Measurements from ENCODE around the gene GTF3A. TPM values are rescaled to one million over a fixed set of nuclear protein-coding genes. Genes with fewer than 3 reads are reported as not detected.

Gene GTF3A
- total and polyA plus RNA-seq, 2 donors (not counting 3 experiments of a cell fraction or from before 2014, with no cell fraction given) = 37.9 to 73.3 TPM

DNA sequence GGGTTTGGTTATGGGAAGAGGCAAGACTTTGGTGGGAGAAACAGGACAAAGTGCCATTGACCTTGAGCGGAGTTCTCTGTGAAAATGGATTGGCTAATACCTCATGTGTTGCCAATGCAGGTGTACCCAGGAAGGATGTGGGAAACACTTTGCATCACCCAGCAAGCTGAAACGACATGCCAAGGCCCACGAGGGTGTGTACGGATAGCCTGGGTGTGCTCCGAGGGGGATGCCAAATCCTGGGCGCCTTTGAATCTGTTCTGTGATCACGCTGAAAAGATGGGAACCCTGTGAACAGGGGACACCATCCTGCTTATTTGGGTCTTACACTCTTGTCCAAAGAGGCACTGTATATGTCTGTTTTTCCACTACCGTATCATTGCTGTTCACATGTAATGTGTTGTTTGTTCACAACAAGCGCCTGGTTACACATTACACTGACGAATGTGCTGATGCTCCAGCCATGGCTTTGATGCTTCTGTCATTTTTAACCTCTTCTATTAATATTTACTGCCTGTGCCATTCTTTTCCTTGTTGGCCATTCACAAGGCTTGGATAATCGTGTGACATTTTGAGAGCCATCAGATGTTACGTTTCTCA is 8.3 kb downstream of the GTF3A start:
- FAIRE-seq = no peak
- H3K9me1 ChIP-seq (replicated peaks; ENCODE audit: control insufficient read depth, extremely low read depth, insufficient read depth, low read length) = no peaks in the 10 kb centered on the region
- no peaks in the 10 kb centered on the region for H3K4me1 ChIP-seq (ENCODE audit: control insufficient read depth, extremely low read depth, insufficient read depth, low read length)
- H3K27ac ChIP-seq (ENCODE audit: insufficient read depth, low read depth, low read length) = no peak overlapping the region
- H3K4me3 ChIP-seq (replicated peaks in 1 of 3; ENCODE audit: insufficient read depth in 1 of 3, low read depth in 1 of 3, low read length in 3 of 3) = no peak overlapping the region
- H4K20me1 ChIP-seq (replicated peaks; ENCODE audit: control insufficient read depth, extremely low read depth, insufficient read depth, low read length) = no peaks in the 10 kb centered on the region
- dilution Hi-C loops (cut with MboI; ENCODE audit: extremely low pct_ligation_motif_present, low sequenced_read_pairs) (no loop called here), intact Hi-C loops (cut with micrococcal nuclease) (no loop called here)
- TF ChIP-seq POLR2A (IDR thresholded peaks at IDR 0.05; ENCODE audit: low read depth, low read length) (no peak), POLR2AphosphoS5 (IDR thresholded peaks at IDR 0.05; ENCODE audit: insufficient read depth, low read depth, low read length) (no peak), JUN (IDR thresholded peaks at IDR 0.05; ENCODE audit: borderline replicate concordance, insufficient read depth, insufficient read length, low read depth) (no peak), FOS (IDR thresholded peaks at IDR 0.05; ENCODE audit: borderline replicate concordance, insufficient read depth, low read length) (no peak)
- no peak overlapping the region for H3K9ac ChIP-seq (replicated peaks; ENCODE audit: extremely low read depth, insufficient read depth, low read length)
- CTCF ChIA-PET = interaction anchor here (0.6 kb wide), 1 partner anchor 774 kb away, joined by 3 read pairs; no protein-coding TSS in a partner anchor
- BruUV-seq (replicated peaks) = no TSS peak
- POLR2A ChIA-PET = no interaction called here
- no peak overlapping the region for H2AFZ ChIP-seq (ENCODE audit: low read depth, low read length)
- H3K36me3 ChIP-seq (ENCODE audit: control insufficient read depth in 2 of 2, extremely low read depth in 1 of 2, insufficient read depth in 2 of 2, low read length in 2 of 2) = peaks cover 11 to 34% of the 10 kb centered on the region in 2 experiments
- H3K79me2 ChIP-seq (ENCODE audit: control insufficient read depth, insufficient read depth, low read length) = no peaks in the 10 kb centered on the region
- no peaks in the 10 kb centered on the region for H3K9me3 ChIP-seq (replicated peaks; ENCODE audit: control insufficient read depth, insufficient read depth, low read length)
- H3K4me2 ChIP-seq (ENCODE audit: insufficient read depth, low read length) = no peak overlapping the region
- no peaks in the 10 kb centered on the region for H3K27me3 ChIP-seq (ENCODE audit: control insufficient read depth in 2 of 2, insufficient read depth in 2 of 2, low read length in 2 of 2)
- DNase-seq (ENCODE audit: low read depth, low spot score) = no peak

- H3K9ac ChIP-seq (replicated peaks; ENCODE audit: extremely low read depth, insufficient read depth, low read length) = no peak overlapping the region
- no peak for TF ChIP-seq POLR2A (IDR thresholded peaks at IDR 0.05; ENCODE audit: low read depth, low read length)
- TF ChIP-seq JUN (IDR thresholded peaks at IDR 0.05; ENCODE audit: borderline replicate concordance, insufficient read depth, insufficient read length, low read depth) = no peak
- no peak for TF ChIP-seq MYC (IDR thresholded peaks at IDR 0.05; ENCODE audit: low read depth, low read length)
- TF ChIP-seq, protein P1, sequence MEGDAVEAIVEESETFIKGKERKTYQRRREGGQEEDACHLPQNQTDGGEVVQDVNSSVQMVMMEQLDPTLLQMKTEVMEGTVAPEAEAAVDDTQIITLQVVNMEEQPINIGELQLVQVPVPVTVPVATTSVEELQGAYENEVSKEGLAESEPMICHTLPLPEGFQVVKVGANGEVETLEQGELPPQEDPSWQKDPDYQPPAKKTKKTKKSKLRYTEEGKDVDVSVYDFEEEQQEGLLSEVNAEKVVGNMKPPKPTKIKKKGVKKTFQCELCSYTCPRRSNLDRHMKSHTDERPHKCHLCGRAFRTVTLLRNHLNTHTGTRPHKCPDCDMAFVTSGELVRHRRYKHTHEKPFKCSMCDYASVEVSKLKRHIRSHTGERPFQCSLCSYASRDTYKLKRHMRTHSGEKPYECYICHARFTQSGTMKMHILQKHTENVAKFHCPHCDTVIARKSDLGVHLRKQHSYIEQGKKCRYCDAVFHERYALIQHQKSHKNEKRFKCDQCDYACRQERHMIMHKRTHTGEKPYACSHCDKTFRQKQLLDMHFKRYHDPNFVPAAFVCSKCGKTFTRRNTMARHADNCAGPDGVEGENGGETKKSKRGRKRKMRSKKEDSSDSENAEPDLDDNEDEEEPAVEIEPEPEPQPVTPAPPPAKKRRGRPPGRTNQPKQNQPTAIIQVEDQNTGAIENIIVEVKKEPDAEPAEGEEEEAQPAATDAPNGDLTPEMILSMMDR (IDR thresholded peaks at IDR 0.05; ENCODE audit: extremely low read depth in 1 of 2, insufficient read depth in 1 of 2, low read depth in 1 of 2, low read length in 2 of 2) = no peak
- no peak for TF ChIP-seq MAX (IDR thresholded peaks at IDR 0.05; ENCODE audit: insufficient read depth, insufficient read length)
- no peak for TF ChIP-seq EZH2 (IDR thresholded peaks at IDR 0.05; ENCODE audit: borderline replicate concordance, low read depth, low read length, severe bottlenecking)
- TF ChIP-seq POLR2AphosphoS5 (IDR thresholded peaks at IDR 0.05; ENCODE audit: insufficient read depth, low read depth, low read length) = no peak
- no peak for TF ChIP-seq FOS (IDR thresholded peaks at IDR 0.05; ENCODE audit: borderline replicate concordance, insufficient read depth, low read length)
- TF ChIP-seq GATA2 (IDR thresholded peaks at IDR 0.05; ENCODE audit: insufficient read depth, insufficient read length, low read depth, low read length) = no peak
- BruUV-seq (replicated peaks) = no TSS peak
- H3K27me3 ChIP-seq (ENCODE audit: control insufficient read depth in 2 of 2, insufficient read depth in 2 of 2, low read length in 2 of 2) = no peaks in the 10 kb centered on the region
- H3K4me3 ChIP-seq (replicated peaks in 1 of 3; ENCODE audit: insufficient read depth in 1 of 3, low read depth in 1 of 3, low read length in 3 of 3) = no peak overlapping the region
- H3K4me1 ChIP-seq (ENCODE audit: control insufficient read depth, extremely low read depth, insufficient read depth, low read length) = no peaks in the 10 kb centered on the region
- H3K27ac ChIP-seq (ENCODE audit: insufficient read depth, low read depth, low read length) = no peak overlapping the region
- FAIRE-seq (no peak), DNase-seq (ENCODE audit: low read depth, low spot score) (no peak)
- no peaks in the 10 kb centered on the region for H3K9me3 ChIP-seq (replicated peaks; ENCODE audit: control insufficient read depth, insufficient read depth, low read length)
- ChIA-PET POLR2A (no interaction called here), CTCF (interaction anchor here (0.7 to 2.5 kb wide), 3 partner anchors 11 to 408 kb away, joined by 3 to 15 read pairs (median 3); partner anchors contain the start of gene GTF3A)
- H3K9me1 ChIP-seq (replicated peaks; ENCODE audit: control insufficient read depth, extremely low read depth, insufficient read depth, low read length) = no peaks in the 10 kb centered on the region
- no peaks in the 10 kb centered on the region for H4K20me1 ChIP-seq (replicated peaks; ENCODE audit: control insufficient read depth, extremely low read depth, insufficient read depth, low read length)
- intact Hi-C loops (cut with micrococcal nuclease) (no loop called here), dilution Hi-C loops (cut with MboI; ENCODE audit: extremely low pct_ligation_motif_present, low sequenced_read_pairs) (no loop called here)
- no peak overlapping the region for H3K4me2 ChIP-seq (ENCODE audit: insufficient read depth, low read length)
- no peaks in the 10 kb centered on the region for H3K79me2 ChIP-seq (ENCODE audit: control insufficient read depth, insufficient read depth, low read length)
- H3K36me3 ChIP-seq (ENCODE audit: control insufficient read depth in 2 of 2, extremely low read depth in 1 of 2, insufficient read depth in 2 of 2, low read length in 2 of 2) = peaks cover 6 to 22% of the 10 kb centered on the region in 2 experiments
- H2AFZ ChIP-seq (ENCODE audit: low read depth, low read length) = no peak overlapping the region
Observed at GRCh38 chr13:27437126-27437525, 12.7 kb downstream of the GTF3A start.
